Small intestine (tissue), 4 donors: Measurements from ENCODE around the gene TDRD6. TPM values are rescaled to one million over a fixed set of nuclear protein-coding genes. Genes with fewer than 3 reads are reported as not detected.

Experiments
- polyA plus RNA-seq, 4 donors: library from polyadenylated mRNA; stranded (reverse) in 3 of 4; unstranded in 1 of 4; fragments of 200-250 nt in 3 of 4; fragments of 120-200 nt in 1 of 4; gene quantifications; one replicate each; pipeline versions ENCODE4 v1.2.1 to v1.2.3, GENCODE V29; 2013
- donor health status: healthy with polysubstance abuse.
- donor health status: Bipolar disorder and iron deficiency.
- donor health status: healthy.

The TDRD6 gene
- polyA plus RNA-seq, 4 donors = 0.04 to 0.49 TPM; not detected in 2

Other genes starting within 250 kb of the TDRD6 start
- 1 to 10 TPM in 3 of 4 donors, under 1 TPM in 1; 0.67 to 8.7 (median 4.0) TPM for gene RCAN2, start 196.4 kb upstream of the TDRD6 start, polyA plus RNA-seq
- gene CYP39A1, start 35.1 kb upstream of the TDRD6 start, polyA plus RNA-seq = 1 to 10 TPM in 2 of 4 donors, under 1 TPM in 1, not detected in 1; 0.22 to 3.4 (median 2.5) TPM
- 10 to 100 TPM in 1 of 4 donors, 1 to 10 TPM in 2, not detected in 1; 1.3 to 45.4 (median 3.7) TPM for gene SLC25A27, start 34.9 kb upstream of the TDRD6 start, polyA plus RNA-seq
- 1 to 10 TPM in 3 of 4 donors, under 1 TPM in 1; 0.67 to 3.5 (median 1.2) TPM for gene PLA2G7, start 47.5 kb downstream of the TDRD6 start, polyA plus RNA-seq
- under 1 TPM in 1 of 4 donors, not detected in 3; 0.04 TPM for gene ANKRD66, start 59.0 kb downstream of the TDRD6 start, polyA plus RNA-seq
- gene MEP1A, start 105.5 kb downstream of the TDRD6 start, polyA plus RNA-seq = 100 to 1,000 TPM in 3 of 4 donors, 10 to 100 TPM in 1; 73.9 to 739 (median 160) TPM
- gene ADGRF5, start 234.1 kb downstream of the TDRD6 start, polyA plus RNA-seq = 1 to 10 TPM in 2 of 4 donors, under 1 TPM in 2; 0.45 to 7.4 (median 3.0) TPM